T-helper 1 cell treated with Interleukin-12 subunit alpha and Interleukin-12 subunit beta and Interleukin-4 antibody, amounts not matched to agents 30 ng/mL and 1 ng/mL, for 36 hours (primary cell): ENCODE data around the gene JAML. TPM values are rescaled to one million over a fixed set of nuclear protein-coding genes. Genes with fewer than 3 reads are reported as not detected.

Experiments
- intact Hi-C: fragments of 100-400 bp; cut with micrococcal nuclease; formaldehyde crosslinking; loops from one replicate; pipeline ENCODE4 v1.15.1; 2024
- total RNA-seq: library from RNA; stranded (reverse); gene quantifications from 2 replicates; pipeline ENCODE4 v1.2.3, GENCODE V29; 2022

Gene JAML
- total RNA-seq, 1 donor from 2014 or later, result 55.6 TPM

- intact Hi-C loops, result loop anchor here (5.0 kb wide), 1 partner anchor 218 kb away; the partner anchor contains the start of gene KMT2A
Observed at GRCh38 chr11:118219244-118219643, 5.6 kb downstream of the JAML start.

GRCh38 chr11:118217575-118217974, 7.2 kb downstream of the JAML start:
- intact Hi-C loops, result loop anchor here (1.0 to 5.0 kb wide), 8 partner anchors 8 to 220 kb away; partner anchors contain the start of genes JAML and KMT2A

DNA sequence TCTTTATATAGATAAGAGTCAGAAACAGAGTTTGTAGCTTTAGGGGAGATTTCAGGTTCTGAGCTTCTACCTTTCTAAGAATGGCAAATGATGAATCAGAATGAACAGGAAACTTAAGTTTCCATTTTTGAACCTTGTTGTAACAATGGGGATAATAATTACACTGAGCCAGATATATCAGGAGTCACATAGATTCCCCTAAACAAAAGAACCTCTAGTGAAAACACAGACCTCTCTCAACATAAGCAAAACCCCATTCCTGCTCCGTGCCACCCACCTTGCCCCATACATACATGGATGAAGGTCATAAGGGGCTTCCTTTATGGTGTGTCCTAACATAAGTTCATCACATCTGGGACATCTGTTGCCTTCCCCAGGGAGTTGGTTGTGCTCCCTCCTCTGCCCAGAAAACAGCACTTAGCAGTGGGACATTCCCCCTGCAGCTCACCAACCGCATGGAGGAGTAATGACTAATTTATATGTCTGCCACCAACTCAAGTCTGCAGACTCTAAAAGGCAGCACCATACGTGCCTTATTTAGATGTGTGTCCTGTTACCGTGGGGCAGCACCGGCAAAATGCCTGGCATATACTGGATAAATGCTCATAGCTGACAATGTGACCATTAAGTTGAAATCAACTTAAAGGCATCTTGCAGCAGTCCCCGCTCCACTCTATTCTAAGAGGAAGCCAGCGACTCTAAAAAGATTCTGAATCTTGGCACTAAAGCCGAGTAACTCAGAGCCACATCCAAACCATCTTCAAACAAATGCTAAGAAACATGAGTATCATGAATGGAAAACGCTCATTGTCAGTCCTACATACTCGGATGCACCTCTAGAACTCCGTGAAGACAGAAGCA, 8.0 kb downstream of the JAML start:
- intact Hi-C loops, result loop anchor here (1.0 to 5.0 kb wide), 8 partner anchors 8 to 220 kb away; partner anchors contain the start of genes JAML and KMT2A

GRCh38 chr11:118215765-118216164, 9.0 kb downstream of the JAML start:
- intact Hi-C loops, result loop anchor here (5.0 kb wide), 1 partner anchor 222 kb away; the partner anchor contains the start of gene KMT2A

DNA sequence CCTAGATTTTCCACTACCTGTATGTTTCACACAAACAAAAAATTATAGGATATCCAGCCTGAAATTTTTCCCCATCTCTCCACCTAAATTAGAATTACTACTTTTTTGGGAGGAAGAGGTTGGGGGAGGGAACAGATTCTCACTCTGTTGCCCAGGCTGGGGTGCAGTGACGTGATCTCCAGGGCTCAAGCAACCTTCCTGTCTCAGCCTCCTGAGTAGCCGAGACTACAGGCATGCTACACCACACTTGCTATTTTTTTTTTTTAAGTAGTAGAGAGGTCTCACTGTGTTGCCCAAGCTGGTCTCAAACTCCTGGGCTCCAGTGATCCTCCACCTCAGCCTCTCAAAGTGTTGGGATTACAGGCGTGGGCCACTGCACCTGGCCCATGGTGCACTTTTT, 9.5 kb downstream of the JAML start:
- intact Hi-C loops, result loop anchor here (5.0 kb wide), 1 partner anchor 222 kb away; the partner anchor contains the start of gene KMT2A

DNA sequence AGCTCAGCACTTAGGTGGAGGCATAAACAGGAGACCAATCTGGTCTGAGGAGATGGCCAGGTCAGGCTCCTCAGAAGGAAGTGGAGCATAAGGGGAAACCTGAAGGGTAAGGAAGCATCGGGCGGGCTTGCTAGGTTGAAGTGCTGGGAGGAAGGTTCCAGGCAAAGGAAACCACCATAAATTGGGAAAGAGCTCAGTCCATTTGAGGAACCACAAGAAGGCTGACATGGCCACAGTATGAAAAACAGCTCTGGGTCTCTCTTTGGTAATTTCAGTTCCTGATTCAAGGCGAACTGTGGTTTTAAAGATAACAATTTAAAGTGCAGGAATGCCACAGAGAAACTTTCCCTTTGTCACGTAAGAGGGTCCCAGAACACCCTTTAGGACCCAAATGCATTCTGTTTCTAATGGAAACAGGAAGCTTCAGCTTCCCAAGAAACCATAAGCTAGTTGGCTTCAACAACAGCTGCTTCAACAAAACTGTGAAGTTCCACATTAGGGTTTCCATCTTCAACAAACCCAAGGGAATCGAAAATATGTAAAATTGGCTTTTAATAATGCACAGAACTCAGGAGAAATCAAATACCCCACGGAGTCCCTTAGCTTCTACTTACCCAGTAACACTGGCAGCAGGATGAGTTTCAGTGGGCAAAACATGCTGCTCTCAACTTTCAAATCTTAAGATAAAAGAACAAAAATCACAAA, 10.4 kb downstream of the JAML start:
- intact Hi-C loops, result no loop called here

- intact Hi-C loops, result no loop called here
Observed at GRCh38 chr11:118213781-118214180, 11.0 kb downstream of the JAML start.

DNA sequence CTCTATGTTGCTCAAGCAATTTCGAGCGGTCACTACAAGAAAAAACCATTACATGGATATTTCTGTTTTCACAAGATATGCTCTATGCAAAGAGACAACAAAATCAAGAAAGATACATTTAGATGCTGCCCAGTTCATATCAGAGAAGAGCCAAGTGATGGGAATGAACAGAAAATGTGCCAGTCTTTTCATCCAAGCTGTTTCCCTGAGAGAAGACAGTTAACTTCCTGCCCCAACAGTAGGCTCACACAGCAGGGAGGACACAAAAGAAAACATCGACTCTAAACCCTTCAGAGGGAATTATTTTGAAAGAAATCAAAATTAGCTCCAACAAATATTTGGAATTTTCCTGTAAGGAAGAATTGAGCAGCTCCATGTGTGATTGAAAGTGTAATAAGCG, 11.6 kb downstream of the JAML start:
- intact Hi-C loops, result no loop called here

GRCh38 chr11:118212781-118213191, 12.0 kb downstream of the JAML start:
- intact Hi-C loops, result no loop called here

DNA sequence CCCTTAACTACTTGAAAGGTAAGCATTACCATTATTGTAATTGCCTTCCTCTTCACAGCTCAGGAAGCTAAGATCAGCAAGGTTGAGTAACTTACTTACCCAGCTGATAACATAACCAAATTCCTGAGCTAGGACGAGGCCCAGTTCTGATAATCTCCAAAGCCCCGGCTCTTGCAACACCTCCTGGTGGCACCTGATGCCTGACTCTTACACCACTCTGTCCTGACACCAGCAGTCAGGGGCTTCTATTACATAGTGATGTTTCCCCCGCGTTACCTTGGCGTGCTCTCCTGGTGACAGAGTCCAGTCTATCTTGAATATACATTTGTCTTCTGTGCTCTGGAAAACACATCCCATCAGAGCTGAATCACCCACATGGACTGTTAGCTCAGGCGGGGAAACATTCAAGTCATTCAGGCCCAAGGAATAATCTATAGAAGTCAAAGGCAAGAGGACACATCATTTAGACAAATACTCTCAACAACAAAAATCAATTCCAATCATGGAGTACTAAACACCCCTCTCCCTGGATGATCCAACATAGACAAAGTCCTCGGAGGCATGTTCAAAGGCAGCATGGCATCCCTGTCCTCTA, 12.6 kb downstream of the JAML start:
- intact Hi-C loops, result no loop called here

DNA sequence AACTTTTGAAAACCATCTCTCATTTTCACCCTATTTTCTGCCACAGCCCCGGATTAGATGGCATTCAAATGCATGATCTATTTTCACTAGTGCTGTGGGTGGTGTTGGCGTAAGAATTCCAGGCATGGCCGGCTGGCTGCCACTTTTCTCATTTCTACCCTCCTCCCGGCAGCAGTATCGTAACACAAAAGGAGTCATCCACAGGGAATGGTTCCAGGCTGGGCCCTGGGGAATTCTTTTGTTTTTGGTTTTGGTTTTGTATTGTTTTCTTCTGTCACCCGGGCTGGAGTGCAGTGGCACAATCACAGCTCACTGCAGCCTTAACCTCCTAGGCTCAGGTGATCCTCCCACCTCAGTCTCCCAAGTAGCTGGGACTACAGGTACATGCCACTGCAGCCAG, 13.8 kb downstream of the JAML start:
- intact Hi-C loops, result no loop called here

- intact Hi-C loops, result no loop called here
Observed at GRCh38 chr11:118210323-118210722, 14.5 kb downstream of the JAML start.

DNA sequence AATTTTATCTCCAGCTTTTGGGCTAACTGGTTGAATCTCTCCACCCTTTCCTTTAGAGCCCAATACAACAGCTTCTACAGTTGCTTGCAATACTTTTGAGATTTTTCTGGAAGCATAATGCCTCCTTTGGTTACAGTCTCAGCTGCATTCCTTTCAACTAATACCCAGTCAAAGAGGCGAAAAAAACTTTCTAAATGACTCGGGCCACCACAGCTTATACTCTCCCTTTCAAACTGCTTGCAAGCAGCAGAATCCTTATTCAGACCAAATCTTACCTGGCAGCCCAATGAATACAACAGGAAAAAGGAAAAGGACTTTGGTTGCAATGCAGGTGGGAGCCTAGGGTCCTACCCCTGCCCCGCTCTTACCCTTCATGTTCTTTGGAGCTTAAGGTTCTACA, 15.8 kb downstream of the JAML start:
- intact Hi-C loops, result no loop called here

DNA sequence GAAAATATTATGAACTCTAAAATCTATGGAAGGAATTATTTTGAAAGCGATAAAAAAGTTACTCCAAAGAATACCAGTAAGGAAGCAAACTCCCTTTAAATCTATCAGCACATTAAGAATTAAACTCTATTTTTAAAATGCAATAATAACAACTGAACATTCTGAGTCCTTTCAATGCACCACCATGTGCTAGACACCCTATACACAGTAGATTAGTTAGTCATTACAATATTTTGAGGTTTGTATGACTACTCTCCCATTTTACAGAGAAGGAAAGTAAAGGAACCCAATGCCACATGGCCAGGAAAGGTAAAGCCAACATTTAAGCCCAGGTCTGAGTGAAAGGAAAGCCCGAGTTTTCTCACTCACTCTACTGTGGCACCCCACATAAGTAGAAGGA, 17.7 kb downstream of the JAML start:
- intact Hi-C loops, result no loop called here

DNA sequence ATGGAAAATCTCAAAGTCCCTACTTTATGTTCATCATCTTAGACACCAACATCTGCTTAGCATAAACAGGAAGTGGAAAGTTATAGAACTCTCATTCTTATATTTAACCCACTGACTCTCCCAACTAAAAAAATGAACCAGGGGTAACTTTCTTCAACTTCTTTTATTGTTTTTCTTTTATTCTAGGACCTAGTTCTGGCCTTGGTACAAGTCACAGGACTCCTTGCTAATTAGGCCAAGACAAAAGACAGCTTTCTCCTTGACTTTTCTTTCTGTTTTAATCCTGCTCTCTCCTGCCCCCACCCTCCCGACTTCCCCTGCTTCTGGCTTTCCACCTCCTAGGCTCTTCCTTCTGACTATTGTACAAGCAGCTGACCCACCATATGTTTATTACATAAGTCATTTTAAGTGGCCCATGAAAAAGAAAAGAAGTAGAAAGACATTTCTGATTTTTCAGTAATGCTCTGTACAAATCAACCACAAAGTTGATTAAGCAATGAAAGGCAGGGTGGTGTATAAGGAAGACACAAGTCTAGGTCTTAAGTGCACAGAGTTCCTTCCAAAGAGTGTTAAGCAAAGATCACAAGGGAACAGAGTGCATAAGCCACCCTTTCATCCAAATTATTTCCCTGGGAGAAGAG, 18.3 kb downstream of the JAML start:
- intact Hi-C loops, result loop anchor here (1.0 kb wide), 1 partner anchor 11 kb away; no protein-coding TSS in a partner anchor

- intact Hi-C loops, result loop anchor here (1.0 kb wide), 1 partner anchor 12 kb away; no protein-coding TSS in a partner anchor
Observed at GRCh38 chr11:118205606-118206378, 19.0 kb downstream of the JAML start.

DNA sequence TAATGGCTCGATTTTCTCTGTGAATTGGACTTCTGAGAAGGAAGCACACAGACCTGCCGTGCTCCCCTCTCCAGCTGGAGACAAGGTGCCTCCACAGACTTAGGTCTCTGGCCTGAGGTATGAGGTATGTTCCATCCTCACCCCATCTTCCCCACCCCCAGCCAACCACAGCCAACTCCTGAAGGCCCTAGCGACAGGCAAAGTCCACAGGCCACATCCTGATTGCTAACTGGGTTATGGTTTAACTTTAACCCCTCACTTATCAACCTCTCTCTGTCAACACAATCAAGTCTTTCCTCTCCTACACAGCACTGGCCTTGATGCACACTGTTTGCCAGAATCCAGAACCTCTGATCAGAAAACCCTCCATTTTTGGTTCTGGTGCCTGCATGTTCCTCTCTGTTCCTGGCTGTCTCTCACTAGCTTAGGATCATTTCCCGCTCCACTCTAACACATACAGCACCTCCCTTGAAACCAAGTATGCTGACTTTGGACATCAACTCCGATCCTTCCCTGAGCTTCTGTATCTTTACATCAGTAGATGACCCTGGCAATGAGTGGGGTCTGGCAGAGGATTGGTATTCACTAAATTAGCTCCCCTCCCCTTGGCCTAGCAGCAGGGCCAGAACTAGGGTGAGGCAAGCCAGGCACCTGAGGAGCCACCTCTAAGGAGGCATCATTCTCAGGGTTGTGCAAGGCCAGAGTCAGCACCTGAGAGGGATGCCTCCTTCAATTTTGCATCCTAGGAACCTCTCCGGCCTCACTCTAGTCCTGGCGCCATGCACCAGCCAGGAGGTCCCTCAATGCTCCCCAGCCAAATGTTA, 22.0 kb downstream of the JAML start:
- intact Hi-C loops, result loop anchor here (1.0 to 5.0 kb wide), 5 partner anchors 14 to 239 kb away; partner anchors contain the start of gene MPZL3

- intact Hi-C loops, result loop anchor here (1.0 to 5.0 kb wide), 5 partner anchors 15 to 240 kb away; partner anchors contain the start of gene MPZL3
Observed at GRCh38 chr11:118201966-118202365, 22.8 kb downstream of the JAML start.
